HG02885 (cell line): ENCODE measurements around the gene NLRC4.
A peak's percentile ranks its signal among the peaks of the same experiment; 100 is the strongest.
"Not testable (repeated sequence)": the region's sequence is repeated elsewhere in the genome, so short reads cannot be mapped to it uniquely, and the experiment has no call there.

Source experiments
- ATAC-seq: cut with Tn5 transposase; IDR thresholded peaks from one replicate; pipeline ENCODE4 v1.9.1; 2021; ENCODE audit warnings: mild to moderate bottlenecking; ENCODE audit not compliant: unreplicated experiment, poor library complexity

Gene NLRC4

DNA sequence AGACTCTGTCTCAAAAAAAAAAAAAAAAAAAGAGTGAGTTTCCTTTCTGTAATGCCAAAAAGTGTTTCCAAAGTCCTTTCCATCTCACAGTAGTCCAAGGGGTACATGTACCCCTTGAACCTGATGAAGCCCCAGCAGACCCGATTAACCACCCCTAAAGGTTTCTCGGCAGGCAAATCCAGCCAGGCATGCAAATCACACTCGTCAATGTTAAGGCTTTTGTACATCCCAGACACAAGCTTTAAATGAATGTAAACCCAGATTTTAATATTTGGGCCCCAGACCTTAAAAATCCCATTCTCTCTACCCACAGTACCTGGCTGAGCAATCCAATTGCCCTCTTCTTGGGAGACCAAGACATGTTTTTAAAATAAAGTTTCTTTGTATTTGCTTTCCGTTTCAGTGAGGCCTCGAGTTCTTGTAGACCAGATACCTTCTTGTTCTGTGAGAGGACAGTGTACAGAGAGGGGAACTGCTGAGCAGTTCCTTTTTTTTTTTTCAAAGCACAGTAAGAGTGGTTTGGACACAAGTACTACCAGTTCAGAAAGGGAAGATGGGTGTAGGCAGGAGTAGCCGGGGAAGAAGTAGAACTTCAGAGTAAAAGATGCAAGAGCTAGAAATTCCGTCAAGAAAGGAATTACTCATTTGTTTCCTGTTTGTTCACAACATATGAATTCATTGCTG is at the start of gene NLRC4:
Gene NLRC4, minus strand, starts transcription at position 465 of the 684 bp plus-strand sequence. CDS start 8,111 bp downstream, outside the sequence.
- peak; percentile 96 for ATAC-seq

DNA sequence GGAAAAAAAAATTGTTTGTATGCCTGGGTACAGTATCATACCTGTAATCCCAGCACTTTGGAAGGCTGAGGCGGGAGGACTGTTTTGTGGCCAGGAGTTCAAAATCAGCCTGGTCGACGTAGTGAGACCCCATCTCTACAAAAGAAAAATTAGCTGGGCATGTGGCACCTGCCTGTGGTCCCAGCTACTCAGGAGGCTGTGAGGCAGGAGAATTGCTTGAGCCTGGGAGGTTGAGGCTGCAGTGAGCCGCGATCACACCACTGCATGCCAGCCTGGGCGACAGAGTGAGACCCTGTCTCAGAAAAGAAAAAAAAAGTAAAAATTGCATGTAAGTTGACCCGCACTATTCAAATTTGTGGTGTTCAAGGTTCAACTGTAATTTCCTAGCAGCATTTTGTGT is 45.9 kb upstream of the NLRC4 start:
- ATAC-seq, result no peak

DNA sequence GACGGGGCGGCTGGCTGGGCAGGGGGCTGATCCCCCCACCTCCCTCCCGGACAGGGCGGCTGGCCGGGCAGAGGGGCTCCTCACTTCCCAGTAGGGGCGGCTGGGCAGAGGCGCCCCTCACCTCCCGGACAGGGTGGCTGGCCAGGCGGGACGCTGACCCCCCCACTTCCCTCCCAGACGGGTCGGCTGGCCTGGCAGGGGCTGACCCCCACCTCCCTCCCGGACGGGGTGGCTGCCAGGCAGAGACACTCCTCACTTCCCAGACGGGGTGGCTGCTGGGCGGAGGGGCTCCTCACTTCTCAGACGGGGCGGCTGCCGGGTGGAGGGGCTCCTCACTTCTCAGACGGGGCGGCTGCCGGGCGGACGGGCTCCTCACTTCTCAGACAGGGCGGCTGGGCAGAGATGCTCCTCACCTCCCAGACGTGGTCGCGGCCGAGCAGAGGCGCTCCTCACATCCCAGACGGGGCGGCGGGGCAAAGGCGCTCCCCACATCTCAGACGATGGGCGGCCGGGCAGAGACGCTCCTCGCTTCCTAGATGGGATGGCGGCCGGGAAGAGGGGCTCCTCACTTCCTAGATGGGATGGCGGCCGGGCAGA is 29.4 kb upstream of the NLRC4 start:
- not testable (repeated sequence) for ATAC-seq

DNA sequence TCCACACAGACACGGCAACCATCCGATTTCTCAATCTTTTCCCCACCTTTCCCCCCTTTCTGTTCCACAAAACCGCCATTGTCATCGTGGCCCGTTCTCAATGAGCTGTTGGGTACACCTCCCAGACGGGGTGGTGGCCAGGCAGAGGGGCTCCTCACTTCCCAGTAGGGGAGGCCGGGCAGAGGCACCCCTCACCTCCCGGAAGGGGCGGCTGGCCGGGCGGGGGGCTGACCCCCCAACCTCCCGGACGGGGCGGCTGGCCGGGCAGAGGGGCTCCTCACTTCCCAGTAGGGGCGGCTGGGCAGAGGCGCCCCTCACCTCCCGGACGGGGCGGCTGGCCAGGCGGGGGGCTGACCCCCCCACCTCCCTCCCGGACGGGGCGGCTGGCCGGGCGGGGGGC is 28.8 kb upstream of the NLRC4 start:
- not testable (repeated sequence) for ATAC-seq

- no peak for ATAC-seq
These were observed 27.1 kb upstream of the NLRC4 start for GRCh38 chr2:32291746-32292145.

DNA sequence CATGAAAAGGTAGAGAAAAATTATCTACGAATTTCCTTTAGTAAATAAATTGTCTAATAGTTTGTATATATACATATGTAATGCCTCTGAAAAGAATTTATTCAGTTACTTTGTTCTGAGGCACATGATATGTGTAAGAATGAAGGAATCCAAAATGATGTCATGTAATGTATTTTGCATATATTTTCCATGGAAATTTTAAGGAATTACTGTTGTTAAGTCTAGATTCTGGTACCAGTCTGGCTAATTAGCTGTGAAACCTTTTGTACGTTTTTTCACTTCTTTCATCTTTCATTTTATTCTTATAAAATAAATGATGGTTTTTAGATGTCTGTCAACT is 25.3 kb upstream of the NLRC4 start:
- no peak for ATAC-seq

GRCh38 chr2:32289165-32289999 is 24.7 kb upstream of the NLRC4 start:
- ATAC-seq, result no peak

DNA sequence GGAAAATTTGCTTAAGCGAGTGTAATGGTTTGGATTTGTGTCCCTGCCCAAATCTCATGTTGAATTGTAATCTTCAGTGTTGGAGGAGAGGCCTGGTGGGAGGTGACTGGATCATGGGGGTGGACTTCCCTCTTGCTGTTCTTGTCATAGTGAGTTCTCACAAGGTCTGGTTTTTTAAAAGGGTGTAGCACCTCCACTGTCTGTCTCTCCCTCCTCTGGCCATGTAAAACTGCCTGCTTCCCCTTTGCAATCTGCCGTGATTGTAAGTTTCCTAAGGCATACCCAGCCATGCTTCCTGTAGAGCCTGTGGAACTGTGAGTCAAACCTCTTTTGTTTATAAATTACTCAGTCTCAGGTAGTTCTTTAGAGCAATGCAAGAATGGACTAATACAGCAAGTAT is 19.6 kb upstream of the NLRC4 start:
- ATAC-seq, result no peak

DNA sequence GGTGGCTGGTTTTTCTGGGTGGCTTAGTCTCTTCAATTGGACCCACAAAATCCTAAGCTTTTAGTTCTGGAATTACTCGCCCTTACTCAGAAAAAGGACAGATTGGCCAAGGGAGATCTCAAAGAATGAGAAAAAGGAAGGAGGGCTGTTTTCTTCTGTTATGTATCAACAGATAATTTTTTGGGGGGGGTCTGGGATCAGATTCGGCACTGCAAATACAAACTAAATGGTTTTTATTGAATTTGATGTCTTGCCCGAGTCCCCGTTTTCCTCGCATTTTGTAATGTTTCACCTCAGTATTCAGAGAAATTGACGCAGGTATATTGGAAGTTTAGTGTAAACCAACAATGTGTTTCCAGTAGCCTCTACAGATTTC is 13.8 kb upstream of the NLRC4 start:
- no peak for ATAC-seq

GRCh38 chr2:32277674-32278477 is 13.2 kb upstream of the NLRC4 start, which contains the start of gene YIPF4:
Gene YIPF4, plus strand, starts transcription at chr2:32277904. Its CDS starts 252 bp downstream, at chr2:32278156.
- ATAC-seq, result peak; percentile 100

GRCh38 chr2:32277363-32277673 is 12.6 kb upstream of the NLRC4 start:
- no peak for ATAC-seq

DNA sequence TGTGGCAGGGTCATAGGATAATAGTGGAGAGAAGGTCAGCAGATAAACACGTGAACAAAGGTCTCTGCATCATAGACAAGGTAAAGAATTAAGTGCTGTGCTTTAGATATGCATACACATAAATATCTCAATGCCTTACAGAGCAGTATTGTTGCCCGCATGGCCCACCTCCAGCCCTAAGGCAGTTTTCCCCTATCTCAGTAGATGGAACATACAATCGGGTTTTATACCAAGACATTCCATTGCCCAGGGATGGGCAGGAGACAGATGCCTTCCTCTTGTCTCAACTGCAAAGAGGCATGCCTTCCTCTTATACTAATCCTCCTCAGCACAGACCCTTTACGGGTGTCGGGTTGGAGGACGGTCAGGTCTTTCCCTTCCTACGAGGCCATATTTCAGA is 11.1 kb upstream of the NLRC4 start:
- ATAC-seq, result not testable (repeated sequence)

GRCh38 chr2:32274289-32274688 is 9.6 kb upstream of the NLRC4 start:
- ATAC-seq, result no peak

GRCh38 chr2:32272279-32272678 is 7.6 kb upstream of the NLRC4 start:
- no peak for ATAC-seq

- ATAC-seq, result no peak
These were observed 6.4 kb upstream of the NLRC4 start for GRCh38 chr2:32271063-32271462.

DNA sequence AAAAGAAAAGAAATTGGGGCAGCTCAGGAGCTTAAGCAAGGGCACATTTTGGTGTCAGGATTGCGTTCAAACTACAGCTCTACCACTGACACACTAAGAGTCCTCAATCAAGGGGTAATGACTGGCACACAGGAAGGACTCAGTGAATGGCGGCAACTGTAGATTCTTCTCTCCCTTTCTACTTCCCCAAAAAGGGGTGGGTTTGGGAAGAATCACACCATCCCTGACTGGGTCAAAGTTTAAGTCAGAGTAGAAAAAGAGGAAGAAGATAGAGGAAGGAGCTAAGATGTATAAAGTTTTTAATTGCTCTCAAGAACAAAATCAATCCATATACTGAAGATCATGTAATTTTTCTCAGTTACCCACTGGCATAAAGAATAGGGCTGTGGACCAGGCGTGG is 2.6 kb downstream of the NLRC4 start:
- ATAC-seq, result no peak

- ATAC-seq, result no peak
These were observed 4.3 kb downstream of the NLRC4 start for GRCh38 chr2:32260376-32260775.

DNA sequence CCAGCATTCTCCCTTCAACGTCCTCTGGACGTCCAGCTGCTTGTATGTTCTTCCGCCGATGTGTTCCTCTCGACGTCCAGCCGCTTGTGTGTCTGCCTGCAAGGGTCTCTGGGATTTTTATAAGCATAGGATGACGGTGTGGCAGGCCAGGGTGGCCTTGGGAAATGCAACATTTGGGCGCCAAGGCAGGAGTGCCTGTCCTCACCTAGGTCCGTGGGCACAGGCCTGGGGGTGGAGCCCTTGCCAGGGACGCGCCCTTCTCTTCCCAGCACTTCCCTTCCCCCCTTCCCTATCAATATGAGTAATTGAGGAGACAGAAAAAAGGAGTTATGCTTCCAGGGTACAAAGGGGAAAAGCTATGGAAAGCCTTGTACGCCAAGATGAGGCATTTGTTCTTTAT is 6.4 kb downstream of the NLRC4 start:
- no peak for ATAC-seq

- no peak for ATAC-seq
These were observed 14.4 kb downstream of the NLRC4 start for GRCh38 chr2:32250290-32250689.

GRCh38 chr2:32249731-32250236 is 14.9 kb downstream of the NLRC4 start:
- no peak for ATAC-seq

DNA sequence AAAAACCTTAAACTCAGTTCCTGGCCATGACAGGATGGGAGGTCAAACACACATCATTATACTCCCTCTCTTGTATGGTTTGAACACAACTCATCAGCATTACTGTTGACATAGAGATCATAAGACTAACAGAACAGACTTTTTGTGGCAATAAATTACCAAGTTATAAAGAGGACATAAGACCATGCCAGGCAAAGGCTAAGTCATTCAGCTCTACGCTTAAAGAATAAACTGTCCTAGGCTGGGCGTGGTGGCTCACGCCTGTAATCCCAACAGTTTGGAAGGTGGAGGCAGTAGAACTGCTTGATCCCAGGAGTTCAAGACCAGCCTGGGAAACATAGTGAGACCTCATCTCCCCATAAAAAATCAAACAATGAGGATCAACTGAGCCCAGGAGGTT is 16.4 kb downstream of the NLRC4 start:
- ATAC-seq, result no peak
